DND-41 (cell line): ENCODE measurements around the gene SPATS2.
"Not testable (repeated sequence)": the region's sequence is repeated elsewhere in the genome, so short reads cannot be mapped to it uniquely, and the experiment has no call there.

Experiments used
- ATAC-seq: fragments of 200-7000 bp; cut with Tn5 transposase; 3 replicates; pipeline ENCODE4 v1.9.1; 2021; ENCODE audit warnings: low read depth; ENCODE audit not compliant: insufficient read depth
- DNase-seq: peaks from one replicate; pipeline ENCODE4 v3.0.0-alpha.2; 2020
- H2AFZ ChIP-seq: 2 replicates; pipeline ENCODE4 v1.6.0; 2012; ENCODE audit warnings: low read depth, low read length
- H3K27ac ChIP-seq: 2 replicates; pipeline ENCODE4 v1.5.1; 2012; ENCODE audit warnings: low read length, inconsistent platforms
- H3K27me3 ChIP-seq: fragments of 200-600 bp; sonication (generic); 2 replicates; pipeline ENCODE4 v1.6.0; 2012; ENCODE audit warnings: low read length, mild to moderate bottlenecking, inconsistent platforms; ENCODE audit not compliant: insufficient read depth, poor library complexity
- H3K36me3 ChIP-seq: 2 replicates; pipeline ENCODE4 v1.5.1; 2012; ENCODE audit warnings: low read length, inconsistent platforms; ENCODE audit not compliant: insufficient read depth
- H3K4me1 ChIP-seq: 2 replicates; pipeline ENCODE4 v1.5.1; 2012; ENCODE audit warnings: mild to moderate bottlenecking, low read length; ENCODE audit not compliant: insufficient read depth
- H3K4me2 ChIP-seq: 2 replicates; pipeline ENCODE4 v1.6.0; 2012; ENCODE audit warnings: mild to moderate bottlenecking, moderate library complexity, low read length, inconsistent platforms; ENCODE audit not compliant: insufficient read depth
- H3K4me3 ChIP-seq, 2 experiments: fragments of 200-600 bp in 1 of 2; shearing (Covaris generic) in 1 of 2; 2 replicates each; pipeline ENCODE4 v1.5.1; 2012 to 2016; ENCODE audit warnings: inconsistent platforms in 2 of 2, low read length in 2 of 2, mild to moderate bottlenecking in 2 of 2, low read depth in 1 of 2, moderate library complexity in 1 of 2
- H3K79me2 ChIP-seq: 2 replicates; pipeline ENCODE4 v1.6.0; 2012; ENCODE audit warnings: low read length, inconsistent platforms; ENCODE audit not compliant: insufficient read depth
- H3K9ac ChIP-seq: 2 replicates; pipeline ENCODE4 v1.6.0; 2012; ENCODE audit warnings: low read depth, mild to moderate bottlenecking, inconsistent platforms, low read length, moderate library complexity
- H3K9me3 ChIP-seq: 2 replicates; pipeline ENCODE4 v1.5.1; 2012; ENCODE audit warnings: low read length, moderate library complexity, mild to moderate bottlenecking, inconsistent platforms; ENCODE audit not compliant: insufficient read depth, severe bottlenecking
- H4K20me1 ChIP-seq: 2 replicates; pipeline ENCODE4 v1.6.0; 2012; ENCODE audit warnings: low read length; ENCODE audit not compliant: insufficient read depth
- EZH2 ChIP-seq: IDR thresholded peaks from 3 replicates; pipeline ENCODE4 v1.6.1; 2012; ENCODE audit warnings: borderline replicate concordance, low read depth, mild to moderate bottlenecking, moderate library complexity, low read length, inconsistent platforms; ENCODE audit not compliant: severe bottlenecking
- TF ChIP-seq, protein P1 (sequence below): IDR thresholded peaks from 2 replicates; pipeline ENCODE4 v1.5.1; 2012; ENCODE audit warnings: borderline replicate concordance, low read length, moderate library complexity, mild to moderate bottlenecking; ENCODE audit not compliant: poor library complexity, severe bottlenecking; ENCODE audit errors: extremely low read depth

SPATS2 gene

DNA sequence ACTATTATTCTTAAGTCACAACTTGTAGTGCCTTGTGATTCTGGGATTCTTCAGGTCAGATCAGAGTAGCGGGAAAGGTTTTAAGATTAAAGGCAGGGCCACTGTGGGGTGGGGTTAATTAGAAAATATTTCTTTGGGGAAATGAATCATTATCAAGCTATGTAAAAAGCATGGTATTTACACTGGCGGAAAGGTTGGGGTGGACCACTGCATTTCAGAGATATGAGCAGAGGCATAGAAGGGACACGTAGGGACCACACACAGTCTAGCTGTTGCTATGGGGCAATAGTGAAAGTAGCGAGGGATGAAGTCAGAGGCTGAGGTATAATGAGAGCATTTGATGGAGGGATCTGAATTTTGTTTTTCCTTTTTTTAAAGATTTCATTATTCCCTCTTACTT is 139.9 kb downstream of the SPATS2 start:
- DNase-seq (no peak), ATAC-seq (no peak)
- TF ChIP-seq, protein P1, sequence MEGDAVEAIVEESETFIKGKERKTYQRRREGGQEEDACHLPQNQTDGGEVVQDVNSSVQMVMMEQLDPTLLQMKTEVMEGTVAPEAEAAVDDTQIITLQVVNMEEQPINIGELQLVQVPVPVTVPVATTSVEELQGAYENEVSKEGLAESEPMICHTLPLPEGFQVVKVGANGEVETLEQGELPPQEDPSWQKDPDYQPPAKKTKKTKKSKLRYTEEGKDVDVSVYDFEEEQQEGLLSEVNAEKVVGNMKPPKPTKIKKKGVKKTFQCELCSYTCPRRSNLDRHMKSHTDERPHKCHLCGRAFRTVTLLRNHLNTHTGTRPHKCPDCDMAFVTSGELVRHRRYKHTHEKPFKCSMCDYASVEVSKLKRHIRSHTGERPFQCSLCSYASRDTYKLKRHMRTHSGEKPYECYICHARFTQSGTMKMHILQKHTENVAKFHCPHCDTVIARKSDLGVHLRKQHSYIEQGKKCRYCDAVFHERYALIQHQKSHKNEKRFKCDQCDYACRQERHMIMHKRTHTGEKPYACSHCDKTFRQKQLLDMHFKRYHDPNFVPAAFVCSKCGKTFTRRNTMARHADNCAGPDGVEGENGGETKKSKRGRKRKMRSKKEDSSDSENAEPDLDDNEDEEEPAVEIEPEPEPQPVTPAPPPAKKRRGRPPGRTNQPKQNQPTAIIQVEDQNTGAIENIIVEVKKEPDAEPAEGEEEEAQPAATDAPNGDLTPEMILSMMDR = no peak
- no peak for TF ChIP-seq EZH2
- no peaks in the 10 kb centered on the region for H3K9me3 ChIP-seq
- H3K27ac ChIP-seq = no peak overlapping the region
- no peak overlapping the region for H3K4me2 ChIP-seq
- no peaks in the 10 kb centered on the region for H3K27me3 ChIP-seq
- H3K4me1 ChIP-seq = no peaks in the 10 kb centered on the region
- H2AFZ ChIP-seq = no peak overlapping the region
- H3K4me3 ChIP-seq = no peak overlapping the region
- H3K79me2 ChIP-seq = no peaks in the 10 kb centered on the region
- no peaks in the 10 kb centered on the region for H4K20me1 ChIP-seq
- H3K36me3 ChIP-seq = peaks cover 19% of the 10 kb centered on the region
- no peak overlapping the region for H3K9ac ChIP-seq

DNA sequence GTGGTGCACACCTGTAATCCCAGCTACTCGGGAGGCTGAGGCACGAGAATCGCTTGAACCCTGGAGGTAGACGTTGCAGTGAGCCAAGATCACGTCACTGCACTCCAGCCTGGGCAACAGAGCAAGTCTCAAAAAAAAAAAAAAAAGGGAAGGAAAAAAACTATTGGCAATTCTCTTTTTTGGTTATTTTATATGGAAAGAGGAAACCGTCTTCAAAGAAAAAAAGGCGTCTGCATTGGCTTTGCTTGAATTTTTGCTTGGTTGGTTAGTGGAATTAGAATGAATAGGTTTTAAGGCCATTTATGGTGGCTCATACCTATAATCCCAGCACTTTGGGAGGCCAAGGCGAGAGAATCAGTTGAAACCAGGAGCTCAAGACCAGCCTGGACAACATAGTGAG is 142.4 kb downstream of the SPATS2 start:
- H3K4me1 ChIP-seq, DNase-seq, H3K9ac ChIP-seq, H3K27ac ChIP-seq, H3K27me3 ChIP-seq, H3K9me3 ChIP-seq, H4K20me1 ChIP-seq, H3K4me3 ChIP-seq, H3K79me2 ChIP-seq, H3K4me2 ChIP-seq, ATAC-seq, H2AFZ ChIP-seq: not testable (repeated sequence)
- peaks cover 11% of the 10 kb centered on the region for H3K36me3 ChIP-seq

DNA sequence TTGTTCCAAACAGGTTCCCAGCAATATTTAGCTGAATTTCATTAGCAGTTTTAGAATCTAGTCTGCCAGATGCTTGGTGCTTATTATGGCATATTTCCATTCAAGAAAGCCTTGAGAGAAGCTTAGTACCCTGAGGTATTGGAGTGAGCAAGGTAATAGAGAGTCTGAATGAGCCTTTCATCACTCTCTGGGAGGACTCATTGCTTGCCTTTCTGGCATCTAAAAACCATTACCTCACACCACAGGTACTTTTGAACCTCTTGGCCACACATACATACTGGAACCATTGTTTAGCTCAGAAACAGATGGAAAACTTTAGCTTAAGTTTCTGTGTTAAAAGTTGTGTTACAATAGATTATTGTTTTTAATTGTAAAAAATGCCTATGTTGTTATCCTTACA is 144.1 kb downstream of the SPATS2 start:
- TF ChIP-seq EZH2 = no peak
- TF ChIP-seq, protein P1 = no peak
- no peak overlapping the region for H3K4me3 ChIP-seq
- H3K4me1 ChIP-seq = no peaks in the 10 kb centered on the region
- no peaks in the 10 kb centered on the region for H3K9me3 ChIP-seq
- H3K27me3 ChIP-seq = no peaks in the 10 kb centered on the region
- no peak for ATAC-seq
- H3K36me3 ChIP-seq = peaks cover 9% of the 10 kb centered on the region
- H4K20me1 ChIP-seq = no peaks in the 10 kb centered on the region
- no peak overlapping the region for H2AFZ ChIP-seq
- H3K9ac ChIP-seq = no peak overlapping the region
- DNase-seq = no peak
- no peak overlapping the region for H3K27ac ChIP-seq
- no peaks in the 10 kb centered on the region for H3K79me2 ChIP-seq
- H3K4me2 ChIP-seq = no peak overlapping the region

DNA sequence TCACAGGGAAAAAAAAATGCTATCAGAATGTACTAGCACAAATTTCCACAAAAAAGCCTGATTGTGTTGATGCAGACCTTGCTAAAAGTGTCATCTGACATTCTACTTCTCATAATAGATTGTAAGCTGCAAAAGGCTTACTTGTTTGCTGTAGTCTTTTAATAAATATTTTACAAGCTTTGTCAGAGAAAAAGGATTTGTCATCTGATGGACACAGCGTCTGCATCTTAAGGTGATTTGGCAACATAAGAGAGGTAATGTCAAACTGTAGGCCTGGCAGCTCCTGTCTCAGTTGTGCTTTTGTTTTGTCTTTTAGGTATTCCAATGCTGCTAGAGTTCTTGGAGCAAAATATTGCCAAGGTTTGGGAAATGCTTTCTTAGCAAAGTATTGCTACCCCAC is 145.3 kb downstream of the SPATS2 start:
- TF ChIP-seq, protein P1 = no peak
- no peak for TF ChIP-seq EZH2
- Histone ChIP-seq H3K9me3 (no peaks in the 10 kb centered on the region), H3K27me3 (no peaks in the 10 kb centered on the region), H3K4me2 (no peak overlapping the region), H4K20me1 (no peaks in the 10 kb centered on the region), H3K36me3 (0 out of 2 replicates have a peak, but pooled peaks cover 7% of the 10 kb centered on the region), H3K4me1 (no peaks in the 10 kb centered on the region), H3K9ac (no peak overlapping the region), H3K4me3 (no peak overlapping the region), H3K79me2 (no peaks in the 10 kb centered on the region), H2AFZ (no peak overlapping the region), H3K27ac (no peak overlapping the region)
- ATAC-seq (no peak), DNase-seq (no peak)
